ENCODE results near the gene CDH4. TPM values are rescaled to one million over a fixed set of nuclear protein-coding genes. Genes with fewer than 3 reads are reported as not detected.
A peak's percentile ranks its signal among the peaks of the same experiment; 100 is the strongest.

The CDH4 gene
- total and polyA plus RNA-seq, 12 donors = 0.04 to 0.25 (median 0.08) TPM; not detected in 5

- ATAC-seq = no peak
- peaks cover 0 to 25% (median 10%) of the 10 kb centered on the region in 7 donors for H3K27me3 ChIP-seq
- WGBS, 2 donors = 91 to 92% methylated on average over 38 of the region's 38 CpGs
- no peaks in the 10 kb centered on the region for H3K4me1 ChIP-seq
- peak in 1 of 2 donors; percentile 7 for DNase-seq
- peaks cover 0 to 10% (median 0%) of the 10 kb centered on the region in 11 donors for H3K9me3 ChIP-seq
- intact Hi-C loops (cut with DNase I) = no loop called here
- H3K27ac ChIP-seq = no peak overlapping the region
- TF ChIP-seq CTCF (IDR thresholded peaks at IDR 0.05) = no peak
- H3K4me3 ChIP-seq = no peak overlapping the region
- no peaks in the 10 kb centered on the region for H3K36me3 ChIP-seq
These were observed 621.8 kb downstream of the CDH4 start for GRCh38 chr20:61873651-61874420.

GRCh38 chr20:61874421-61875068, 622.5 kb downstream of the CDH4 start:
- H3K9me3 ChIP-seq = peaks cover 0 to 10% (median 0%) of the 10 kb centered on the region in 11 donors
- H3K4me3 ChIP-seq = no peak overlapping the region
- peak in 7 of 9 donors; percentile 7 to 53 (median 33) for TF ChIP-seq CTCF (IDR thresholded peaks at IDR 0.05)
- DNase-seq (peak in 1 of 2 donors; percentile 33), ATAC-seq (peak; percentile 37 to 68 (median 58))
- no peaks in the 10 kb centered on the region for H3K4me1 ChIP-seq
- H3K27ac ChIP-seq = no peak overlapping the region
- H3K27me3 ChIP-seq = peaks cover 0 to 24% (median 6%) of the 10 kb centered on the region in 7 donors
- intact Hi-C loops (cut with DNase I) = no loop called here
- H3K36me3 ChIP-seq = no peaks in the 10 kb centered on the region
- WGBS, 2 donors = 50 to 55% methylated on average over 27 of the region's 27 CpGs

GRCh38 chr20:61875221-61875885, 623.3 kb downstream of the CDH4 start:
- DNase-seq = peak in 1 of 2 donors; percentile 4
- no peak for TF ChIP-seq CTCF (IDR thresholded peaks at IDR 0.05)
- WGBS, 2 donors = 68 to 72% methylated on average over 25 of the region's 25 CpGs
- Histone ChIP-seq H3K27ac (no peak overlapping the region), H3K4me1 (no peaks in the 10 kb centered on the region), H3K4me3 (no peak overlapping the region), H3K27me3 (peaks cover 0 to 19% (median 0%) of the 10 kb centered on the region in 7 donors), H3K9me3 (peaks cover 0 to 10% (median 0%) of the 10 kb centered on the region in 11 donors), H3K36me3 (no peaks in the 10 kb centered on the region)
- no peak for ATAC-seq
- intact Hi-C loops (cut with DNase I) = no loop called here

- 79 to 83% methylated on average over 16 of the region's 16 CpGs for WGBS, 2 donors
- ATAC-seq (no peak), DNase-seq (no peak)
- Histone ChIP-seq H3K4me3 (no peak overlapping the region), H3K9me3 (peaks cover 0 to 8% (median 0%) of the 10 kb centered on the region in 11 donors), H3K4me1 (no peaks in the 10 kb centered on the region), H3K27ac (no peak overlapping the region), H3K36me3 (no peaks in the 10 kb centered on the region), H3K27me3 (peaks cover 0 to 25% (median 4%) of the 10 kb centered on the region in 7 donors)
- TF ChIP-seq CTCF (IDR thresholded peaks at IDR 0.05) = no peak
- intact Hi-C loops (cut with DNase I) = no loop called here
These were observed 623.9 kb downstream of the CDH4 start for GRCh38 chr20:61875996-61876395.

All from heart right ventricle (tissue), 16 donors.